HG02970 (cell line): ENCODE data around the gene FBXO31.
"Not testable (repeated sequence)": the region's sequence is repeated elsewhere in the genome, so short reads cannot be mapped to it uniquely, and the experiment has no call there.

Experiments used
- ATAC-seq: cut with Tn5 transposase; IDR thresholded peaks from one replicate; pipeline ENCODE4 v1.9.1; 2021; ENCODE audit warnings: mild to moderate bottlenecking, moderate library complexity, moderate number of reproducible peaks; ENCODE audit not compliant: unreplicated experiment, low FRiP score

FBXO31 gene

DNA sequence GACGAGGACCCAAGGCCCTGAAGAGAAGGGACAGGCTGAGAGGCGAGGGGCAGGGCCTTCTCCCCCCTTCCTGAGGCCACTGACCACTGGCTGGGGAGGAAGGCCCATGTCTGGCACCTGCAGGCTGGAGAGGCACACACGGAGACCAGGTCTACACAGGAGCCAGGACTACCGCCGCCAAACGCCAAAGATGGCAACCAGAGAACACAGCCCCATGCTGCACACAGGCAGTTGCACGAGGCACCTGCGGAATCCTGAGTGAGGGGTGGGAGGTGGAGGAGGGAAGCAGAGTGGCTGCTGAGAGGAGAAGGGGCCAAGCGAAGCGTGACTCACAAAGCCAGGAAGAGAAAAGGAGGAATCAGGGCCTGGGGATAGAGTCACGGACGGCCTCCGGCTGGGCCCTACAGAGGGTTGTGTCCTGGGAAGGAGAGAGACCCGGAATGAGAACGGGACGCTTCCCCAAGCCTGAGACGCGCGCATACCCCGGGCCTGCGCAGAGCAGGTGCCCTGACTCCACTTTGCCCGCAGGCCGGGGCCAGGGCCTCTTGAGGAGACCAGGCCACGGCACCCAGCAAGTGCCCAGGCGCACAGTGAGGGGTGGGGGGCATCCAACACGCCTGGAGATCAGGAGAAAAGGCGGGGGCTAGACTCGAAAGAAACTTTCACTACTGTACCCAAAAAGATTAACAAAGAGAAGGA lies 37.7 kb downstream of the FBXO31 start:
- no peak for ATAC-seq

DNA sequence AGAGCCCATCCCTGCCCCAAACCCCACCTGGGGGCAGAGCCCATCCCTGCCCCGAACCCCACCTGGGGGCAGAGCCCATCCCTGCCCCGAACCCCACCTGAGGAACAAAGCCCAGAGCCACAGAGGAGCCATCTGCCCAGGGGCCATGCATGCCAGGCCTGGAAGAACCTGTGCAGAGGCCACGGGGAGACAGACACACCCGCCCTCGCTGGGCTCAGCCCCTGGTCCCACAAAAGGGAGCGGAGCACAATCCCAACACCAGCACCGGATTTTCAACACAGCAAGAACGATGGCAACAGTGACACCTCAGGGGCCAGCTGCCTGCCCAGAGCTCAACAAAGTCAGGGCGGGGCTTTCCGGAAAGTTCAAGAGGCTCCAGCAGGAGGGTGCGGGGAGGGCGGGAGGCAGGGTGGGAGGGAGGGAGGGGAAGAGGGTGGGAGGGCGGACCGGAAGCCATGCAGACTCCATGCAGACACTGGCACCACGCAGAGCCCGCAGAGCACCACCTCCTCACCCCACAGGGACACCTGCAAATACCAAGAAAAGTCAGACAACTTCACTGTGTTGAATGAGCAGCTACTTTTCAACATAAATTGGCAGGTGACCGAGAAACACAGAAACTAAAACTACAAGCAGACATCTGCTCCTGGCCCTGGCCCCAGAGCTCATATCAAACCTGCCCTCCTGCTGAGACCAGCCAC lies 38.5 kb downstream of the FBXO31 start:
- ATAC-seq = no peak

DNA sequence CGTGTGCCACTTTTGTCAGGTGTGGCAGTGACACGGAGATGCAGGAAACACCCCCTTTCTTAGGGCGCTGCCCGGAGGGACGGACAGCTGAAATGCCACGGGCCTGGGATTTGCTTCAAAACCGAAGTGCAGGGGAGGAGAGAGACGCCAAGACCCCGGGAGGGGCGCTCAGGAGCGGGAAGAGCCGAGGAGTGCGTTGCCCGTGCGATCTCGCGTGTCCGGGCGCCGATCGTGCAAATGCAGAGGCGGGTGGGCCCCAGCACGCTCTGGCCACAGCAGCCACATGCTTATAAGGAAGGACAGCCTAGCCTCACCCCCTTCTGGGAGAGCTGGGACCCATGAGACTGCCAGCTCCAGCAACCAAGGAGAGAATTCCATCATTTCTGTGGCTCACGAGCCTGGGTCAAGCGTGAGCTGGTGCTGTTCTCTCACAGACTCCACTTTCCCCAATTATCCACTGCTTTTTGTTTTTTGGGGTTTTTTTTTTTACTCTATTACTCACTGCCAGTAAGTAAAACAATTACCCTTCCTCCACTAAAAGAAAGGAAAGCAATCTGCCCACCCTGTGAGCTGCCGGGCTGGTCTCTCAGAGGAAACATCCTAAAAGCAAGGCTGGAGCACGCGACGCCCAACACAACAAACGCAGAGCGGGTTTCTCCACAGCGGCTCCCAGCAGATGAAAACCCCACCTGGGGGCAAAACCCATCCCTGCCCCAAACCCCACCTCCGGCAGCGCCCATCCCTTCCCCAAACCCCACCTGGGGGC lies 39.2 kb downstream of the FBXO31 start:
- ATAC-seq = no peak

DNA sequence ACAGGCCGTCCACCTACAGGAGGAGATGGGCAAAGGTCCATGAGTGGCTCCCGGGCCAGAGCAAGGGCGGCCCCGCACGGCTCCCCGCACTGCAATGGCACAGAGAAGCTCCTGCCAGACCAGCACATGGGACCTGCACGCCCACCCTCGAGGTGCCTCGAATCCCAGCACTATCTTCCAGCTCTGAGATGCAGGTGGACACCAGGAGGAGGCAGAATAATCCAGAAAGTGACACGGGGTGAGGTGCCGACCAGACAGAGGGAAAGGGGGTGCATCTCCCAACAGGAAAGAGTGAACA lies 39.9 kb downstream of the FBXO31 start:
- ATAC-seq = no peak

DNA sequence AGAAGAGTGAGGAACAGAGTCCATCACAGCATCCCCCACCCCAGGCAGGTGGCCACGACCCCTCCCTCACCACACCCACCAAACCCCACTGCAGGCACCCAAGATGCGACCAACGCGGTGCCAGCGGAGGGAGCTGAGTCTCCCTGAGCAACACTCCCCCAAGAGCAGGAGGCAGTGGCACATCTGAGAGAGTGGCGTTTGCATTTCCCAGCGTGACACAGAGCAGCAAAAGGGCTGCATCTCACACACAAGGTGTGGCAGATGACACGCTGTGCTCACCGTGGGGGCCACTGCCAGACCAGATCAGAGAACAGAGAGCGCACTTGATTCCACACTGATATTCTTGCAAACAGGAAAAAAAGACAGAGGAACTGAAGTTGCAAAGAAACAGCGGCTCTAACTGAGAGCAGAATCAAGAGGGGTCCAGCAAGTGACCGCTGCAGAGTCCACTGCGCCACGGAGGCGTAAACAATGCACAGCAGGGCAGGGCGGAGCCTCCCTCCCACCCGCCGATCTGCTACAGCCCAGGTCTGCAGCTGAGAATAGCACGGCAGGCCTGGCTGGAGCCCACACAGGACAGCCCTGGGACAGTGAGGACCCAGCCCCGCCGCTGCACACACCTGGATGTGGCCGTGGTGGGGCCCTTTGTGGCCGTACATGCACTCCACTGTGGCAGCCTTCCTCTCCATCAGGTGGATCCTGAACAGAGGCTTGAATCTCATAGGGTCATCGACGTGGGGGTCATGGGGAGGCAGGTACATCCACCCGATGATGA lies 40.4 kb downstream of the FBXO31 start:
- ATAC-seq = no peak

DNA sequence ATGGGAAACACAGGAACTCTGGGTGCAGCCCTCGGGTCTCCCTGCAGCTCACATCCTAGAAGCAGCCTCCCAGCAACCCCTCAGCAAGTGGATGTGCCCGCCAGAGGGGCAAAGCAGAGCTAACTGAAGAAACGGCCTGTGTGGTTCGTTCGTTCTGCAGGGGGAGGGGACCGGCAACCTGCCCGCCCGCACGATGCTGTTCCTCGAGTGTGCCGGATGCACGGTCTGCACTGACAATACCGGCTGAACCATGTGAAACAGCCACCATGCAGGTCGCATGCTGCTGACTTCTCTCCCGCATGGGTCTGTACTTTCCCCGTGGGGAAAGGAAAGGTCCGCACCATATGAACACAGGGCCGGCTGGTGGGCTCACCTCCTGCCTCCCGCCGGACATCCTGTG lies 41.1 kb downstream of the FBXO31 start:
- no peak for ATAC-seq

DNA sequence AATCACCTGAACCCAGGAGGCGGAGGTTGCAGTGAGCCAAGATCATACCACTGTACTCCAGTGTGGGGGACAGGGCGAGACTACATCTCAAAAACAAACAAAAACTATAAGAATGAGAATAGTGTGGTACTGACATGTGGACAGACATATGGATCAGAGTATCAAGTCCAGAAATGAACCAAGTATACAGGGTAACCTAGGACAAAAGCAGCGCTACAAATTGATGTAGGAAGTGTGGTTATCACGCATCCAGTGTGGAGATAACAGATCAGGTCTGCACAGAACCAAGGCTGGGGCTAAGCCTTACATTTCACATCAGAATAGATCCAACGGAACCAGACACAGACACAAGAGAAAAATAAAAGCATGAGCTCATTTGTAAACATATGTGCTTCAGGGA lies 43.4 kb downstream of the FBXO31 start:
- no peak for ATAC-seq

DNA sequence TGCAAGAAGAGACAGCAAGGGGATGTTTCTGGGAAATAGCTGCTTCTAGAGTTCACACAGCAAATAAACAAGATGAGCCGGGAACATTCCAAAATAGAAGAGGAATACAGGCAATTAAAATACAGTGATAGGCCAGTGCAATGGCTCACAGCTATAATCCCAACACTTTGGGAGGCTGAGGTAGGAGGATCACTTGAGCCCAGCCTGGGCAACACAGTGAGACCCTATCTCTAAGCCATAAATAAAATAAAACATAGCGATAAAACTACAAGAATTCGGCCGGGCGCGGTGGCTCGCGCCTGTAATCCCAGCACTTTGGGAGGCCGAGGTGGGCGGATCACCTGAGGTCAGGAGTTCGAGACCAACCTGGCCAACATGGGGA lies 43.9 kb downstream of the FBXO31 start:
- not testable (repeated sequence) for ATAC-seq

DNA sequence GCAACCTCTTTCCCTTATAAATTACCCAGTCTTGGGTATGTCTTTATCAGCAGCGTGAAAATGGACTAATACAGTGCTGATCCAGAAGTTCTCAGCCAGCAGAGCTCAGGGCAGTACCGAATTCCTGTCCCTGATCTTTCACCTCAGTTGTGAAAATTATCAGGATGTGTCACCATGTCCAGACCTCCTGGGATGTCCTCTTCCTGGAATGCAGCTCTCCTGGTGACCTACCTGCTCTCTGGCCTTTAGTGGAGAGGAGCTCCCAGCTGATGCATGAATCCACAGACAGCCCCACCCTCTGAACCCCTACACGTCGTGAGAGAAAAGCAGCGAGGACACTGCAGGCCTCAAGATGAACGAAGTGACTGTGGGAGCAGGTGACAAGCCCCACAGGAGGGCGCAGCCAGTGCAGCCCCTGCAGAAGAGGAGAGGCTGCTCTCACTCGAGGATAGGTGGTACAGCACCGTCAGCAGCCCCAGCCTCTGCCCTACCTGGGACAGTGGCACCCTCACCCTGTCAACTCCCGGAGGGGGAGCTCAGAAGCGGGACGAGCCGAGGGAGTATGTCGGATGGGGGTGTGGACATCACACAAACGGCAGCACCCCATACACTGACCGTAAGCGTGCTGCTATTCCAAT lies 44.4 kb downstream of the FBXO31 start:
- ATAC-seq = no peak

DNA sequence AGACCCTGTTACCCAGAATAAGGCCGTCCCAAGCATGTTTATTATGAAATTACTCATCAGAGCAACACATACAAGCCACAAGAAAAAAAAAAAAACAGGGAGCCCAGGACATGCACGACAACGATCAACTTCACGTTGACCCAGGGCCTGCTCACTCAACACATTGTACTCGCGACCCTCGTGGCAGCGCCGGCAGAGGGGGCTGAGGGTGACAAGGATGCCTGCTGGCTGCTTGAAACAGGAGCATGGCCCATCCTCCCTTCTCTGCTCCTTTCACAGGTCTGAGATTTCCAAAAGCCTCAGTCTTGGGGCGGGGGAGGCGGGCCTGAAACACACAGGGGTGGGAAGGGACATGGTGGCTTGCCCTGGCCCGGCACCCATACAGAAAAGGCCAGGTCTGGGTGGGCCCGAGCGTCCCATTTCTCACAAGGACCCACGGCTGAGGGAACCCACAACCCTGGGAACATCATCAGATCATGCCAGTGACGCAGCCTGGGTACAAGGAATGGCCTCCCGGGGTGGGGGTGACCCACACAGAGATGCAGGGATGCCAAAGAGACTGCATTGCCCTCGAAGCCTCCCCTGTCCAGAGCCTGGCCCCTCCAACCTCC lies 45.3 kb downstream of the FBXO31 start:
- no peak for ATAC-seq

DNA sequence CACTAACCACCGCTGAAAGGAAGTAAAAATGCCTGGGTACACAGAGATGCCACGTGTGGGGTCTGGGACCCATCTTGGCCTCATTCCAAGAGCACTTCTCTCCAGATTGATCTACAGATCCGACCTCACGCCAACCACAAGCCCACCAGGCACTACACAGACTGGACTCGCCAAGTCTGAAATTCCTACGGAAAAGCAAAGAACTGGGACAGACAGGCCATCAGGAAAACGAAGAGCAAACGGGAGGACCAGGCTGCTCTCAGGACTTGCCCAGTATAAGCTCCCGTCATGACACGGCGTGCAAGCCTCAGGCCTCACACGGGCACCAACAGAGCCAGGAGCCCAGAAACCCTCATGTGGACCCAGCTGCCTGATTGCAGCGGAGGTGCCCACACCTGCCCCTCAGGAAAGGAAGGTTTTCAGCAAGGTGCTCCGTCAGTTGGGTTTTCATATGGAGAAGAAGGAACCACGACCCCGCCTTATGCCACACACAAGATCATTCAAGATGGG lies 46.3 kb downstream of the FBXO31 start:
- ATAC-seq = no peak

DNA sequence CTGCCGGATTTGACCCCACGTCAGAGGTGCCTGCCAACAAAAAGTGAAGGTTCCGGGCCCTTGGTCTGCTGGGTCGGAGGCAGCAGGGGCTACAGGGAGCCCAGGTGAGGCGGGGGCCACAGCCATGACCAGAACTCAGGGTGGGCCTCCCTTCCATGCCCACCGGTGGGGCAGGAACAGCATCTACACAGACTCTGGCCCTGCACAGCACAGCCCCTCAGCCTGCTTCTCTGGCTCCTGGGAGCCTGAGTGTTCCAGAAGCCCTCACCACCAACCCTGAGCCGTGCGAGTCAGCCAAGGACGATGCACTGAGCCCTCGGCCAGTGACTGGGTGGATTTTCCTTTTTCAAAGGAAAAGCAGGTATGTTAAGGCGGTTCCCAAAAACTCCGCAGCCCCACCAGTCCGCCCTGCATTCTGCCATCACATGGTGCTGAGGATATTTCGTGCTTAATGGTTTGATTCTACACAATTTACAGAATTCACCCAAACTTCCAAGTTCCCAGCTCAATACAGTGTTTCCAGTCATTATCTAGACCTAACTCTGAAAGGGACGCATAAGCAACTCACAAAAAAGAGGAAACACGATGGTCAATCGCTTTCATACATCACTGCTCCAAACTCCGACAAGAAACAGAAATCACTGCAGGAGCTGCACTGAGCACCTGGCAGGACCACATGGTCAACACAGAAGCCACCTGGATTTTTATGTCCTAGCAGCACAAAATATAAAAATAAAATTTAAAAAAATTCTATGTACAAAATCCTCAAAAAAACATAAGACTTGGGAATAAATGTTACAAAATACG lies 46.9 kb downstream of the FBXO31 start:
- no peak for ATAC-seq

DNA sequence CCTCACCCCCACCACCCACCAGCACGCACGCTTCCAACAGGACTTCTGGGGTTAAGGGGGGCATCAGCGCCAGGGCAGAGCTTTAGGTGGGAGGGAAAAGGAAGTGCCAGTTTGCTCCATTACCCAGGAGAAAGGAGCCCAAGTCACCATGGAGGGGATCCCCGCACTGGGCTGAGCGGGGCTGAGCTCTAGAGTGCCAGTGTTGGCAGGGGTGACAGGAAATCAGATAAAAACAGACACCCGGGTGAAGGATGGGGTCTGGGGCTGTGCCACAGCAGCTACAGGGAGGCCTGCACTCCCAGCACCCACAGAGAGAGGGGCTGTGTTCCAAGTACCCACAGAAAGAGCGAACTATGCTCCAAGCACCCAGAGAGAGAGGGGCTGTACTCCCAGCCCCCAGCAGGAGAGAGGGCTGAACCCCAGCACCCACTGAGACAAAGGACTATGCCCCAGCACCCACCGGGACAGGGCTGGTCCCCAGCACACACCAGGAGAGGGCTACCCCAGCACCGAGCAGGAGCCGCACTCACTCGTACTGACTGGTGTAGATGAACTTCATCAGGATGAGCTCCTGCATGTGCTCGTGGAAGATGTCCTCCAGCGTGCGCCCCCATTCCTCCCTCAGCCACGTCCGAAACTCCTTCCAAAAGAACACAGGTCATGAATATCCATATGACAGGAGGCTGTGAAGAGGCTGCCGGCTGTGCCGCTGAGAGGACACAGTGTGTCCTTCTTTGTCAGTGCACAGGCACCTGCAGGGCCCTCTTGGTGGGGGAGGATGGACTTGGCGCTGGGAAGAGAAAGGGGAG lies 47.7 kb downstream of the FBXO31 start:
- ATAC-seq = no peak

DNA sequence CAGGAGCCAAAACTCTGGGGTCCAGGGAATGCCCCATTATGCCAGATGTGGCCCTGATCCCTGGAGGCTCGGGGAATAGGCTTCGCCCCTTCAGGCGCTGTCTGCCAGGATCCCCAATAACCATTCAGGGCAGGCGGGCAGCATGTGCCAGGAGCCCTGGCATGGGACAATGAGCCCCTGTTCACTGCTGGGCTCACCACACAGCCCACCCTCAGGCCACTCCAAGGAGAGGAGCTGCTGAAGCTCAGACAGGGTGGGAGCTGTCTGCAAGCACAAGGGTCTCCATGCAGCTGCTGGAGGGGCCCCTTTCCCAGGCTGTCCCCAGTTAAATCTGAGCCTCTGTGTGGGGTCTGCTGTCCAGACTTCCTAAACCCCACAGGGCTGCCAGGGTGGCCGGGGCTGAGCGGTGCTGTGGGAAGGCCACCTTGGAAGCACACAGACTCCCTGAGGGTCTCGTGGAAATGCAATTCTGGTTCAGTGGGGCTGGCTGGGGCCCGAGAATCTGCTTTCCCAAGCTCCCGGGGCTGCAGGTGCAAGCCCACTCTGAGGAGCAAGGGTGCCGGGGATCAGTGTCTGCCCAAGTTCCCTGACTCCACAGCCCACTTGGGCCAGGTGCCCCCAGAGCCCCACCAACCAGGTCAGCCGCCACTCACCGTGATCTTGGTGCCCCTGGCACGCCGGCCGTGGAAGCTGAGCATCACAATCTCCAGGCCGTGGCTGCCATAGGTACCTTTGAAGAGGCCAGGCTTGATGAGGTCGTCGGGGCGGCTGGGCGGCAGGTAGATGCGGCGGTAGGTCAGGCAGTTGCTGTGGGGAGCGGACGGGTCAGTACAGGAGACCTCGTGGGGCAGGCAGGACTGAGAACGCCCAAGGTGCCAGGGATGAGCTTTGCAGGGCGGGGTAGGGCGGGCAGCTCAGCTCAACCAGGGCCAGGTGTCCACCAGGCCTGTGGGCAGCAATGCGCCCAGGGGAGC lies 48.6 kb downstream of the FBXO31 start:
- no peak for ATAC-seq

DNA sequence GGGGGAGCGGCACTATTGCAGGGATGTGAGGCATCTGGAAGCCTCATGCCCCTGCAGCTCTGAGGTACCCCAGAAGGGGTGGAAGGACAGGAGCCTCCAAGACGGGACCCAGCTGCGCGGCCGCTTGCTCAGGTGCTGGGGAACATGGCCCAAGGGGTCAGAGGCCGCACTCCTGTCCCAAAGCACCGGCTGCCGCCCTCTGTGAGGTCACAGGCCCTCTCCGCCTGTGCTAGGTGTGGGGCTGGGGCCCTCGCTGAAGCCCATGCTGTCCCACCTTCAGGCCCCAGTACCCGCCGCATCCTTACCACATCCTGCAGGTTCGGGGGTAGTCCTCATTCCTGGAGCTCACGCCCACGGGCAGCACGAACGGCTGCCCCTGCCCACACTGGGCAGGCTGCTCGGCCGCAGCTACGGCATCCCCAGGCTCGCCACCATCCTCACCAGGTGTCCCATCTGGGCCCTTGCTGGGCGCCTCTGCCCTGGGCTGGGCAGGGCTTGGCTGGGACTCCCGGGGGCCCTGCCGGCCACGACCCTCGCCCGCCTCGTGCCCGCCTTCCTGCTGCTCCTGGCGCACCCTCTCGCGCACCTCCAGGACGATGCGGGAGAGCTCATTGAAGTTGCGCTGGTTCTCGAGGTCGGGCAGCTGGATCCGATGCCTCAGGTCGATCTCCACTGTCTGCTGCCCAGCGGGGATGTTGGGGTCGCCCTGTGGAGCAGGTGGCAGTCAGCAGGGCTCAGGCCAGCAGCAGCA lies 49.8 kb downstream of the FBXO31 start:
- no peak for ATAC-seq

DNA sequence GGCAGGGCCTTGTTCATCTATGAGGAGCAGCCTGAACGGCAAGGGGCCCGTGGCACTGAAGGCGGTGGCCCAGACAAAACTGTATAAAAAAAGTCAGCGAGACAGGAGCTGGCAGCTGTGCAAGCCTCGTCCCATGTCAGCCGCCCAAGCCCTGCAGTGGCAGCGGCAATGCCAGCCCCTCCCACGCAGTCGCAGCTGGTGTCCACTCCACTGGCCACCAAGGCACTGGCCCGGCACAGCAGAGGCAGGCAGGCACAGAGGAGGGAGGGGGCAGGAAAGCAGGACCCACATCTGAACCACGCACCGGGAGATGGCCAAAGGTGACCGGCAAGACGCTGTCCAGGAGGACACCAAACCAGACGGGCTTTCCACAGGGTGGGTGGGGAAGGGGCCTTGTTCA lies 50.5 kb downstream of the FBXO31 start:
- ATAC-seq = no peak
